Stimulated activated naive CD8-positive, alpha-beta T cell treated with anti-CD3 and anti-CD28 coated beads, Interleukin-15, amount 100 ng/mL, for 72 hours (primary cell): ENCODE results near the gene CSRP2.
A peak's percentile ranks its signal among the peaks of the same experiment; 100 is the strongest.

Experiments used
- ATAC-seq: fragments of 150-1000 bp; cut with Tn5 transposase; 2 replicates; pipeline ENCODE4 v1.10.0; 2021; ENCODE audit warnings: mild to moderate bottlenecking, moderate library complexity
- DNase-seq, 2 donors: peaks; one replicate each; pipeline ENCODE4 v3.0.0; 2021 to 2022
- H3K27ac Mint-ChIP-seq, 2 donors: one replicate each; pipeline ENCODE4 v1.8.0; 2022; ENCODE audit warnings: mild to moderate bottlenecking in 2 of 2, mixed read lengths in 2 of 2, moderate library complexity in 2 of 2
- H3K27me3 Mint-ChIP-seq: one replicate; pipeline ENCODE4 v1.8.0; 2022; ENCODE audit warnings: mixed read lengths
- H3K4me1 Mint-ChIP-seq: one replicate; pipeline ENCODE4 v1.8.0; 2022; ENCODE audit warnings: mild to moderate bottlenecking, mixed read lengths
- H3K4me3 Mint-ChIP-seq, 2 donors: one replicate each; pipeline ENCODE4 v1.8.0; 2022; ENCODE audit warnings: mild to moderate bottlenecking in 2 of 2, mixed read lengths in 2 of 2, moderate library complexity in 1 of 2
- H3K9me3 Mint-ChIP-seq, 2 donors: one replicate each; pipeline ENCODE4 v1.8.0; 2022; ENCODE audit warnings: mixed read lengths in 2 of 2

Gene CSRP2

DNA sequence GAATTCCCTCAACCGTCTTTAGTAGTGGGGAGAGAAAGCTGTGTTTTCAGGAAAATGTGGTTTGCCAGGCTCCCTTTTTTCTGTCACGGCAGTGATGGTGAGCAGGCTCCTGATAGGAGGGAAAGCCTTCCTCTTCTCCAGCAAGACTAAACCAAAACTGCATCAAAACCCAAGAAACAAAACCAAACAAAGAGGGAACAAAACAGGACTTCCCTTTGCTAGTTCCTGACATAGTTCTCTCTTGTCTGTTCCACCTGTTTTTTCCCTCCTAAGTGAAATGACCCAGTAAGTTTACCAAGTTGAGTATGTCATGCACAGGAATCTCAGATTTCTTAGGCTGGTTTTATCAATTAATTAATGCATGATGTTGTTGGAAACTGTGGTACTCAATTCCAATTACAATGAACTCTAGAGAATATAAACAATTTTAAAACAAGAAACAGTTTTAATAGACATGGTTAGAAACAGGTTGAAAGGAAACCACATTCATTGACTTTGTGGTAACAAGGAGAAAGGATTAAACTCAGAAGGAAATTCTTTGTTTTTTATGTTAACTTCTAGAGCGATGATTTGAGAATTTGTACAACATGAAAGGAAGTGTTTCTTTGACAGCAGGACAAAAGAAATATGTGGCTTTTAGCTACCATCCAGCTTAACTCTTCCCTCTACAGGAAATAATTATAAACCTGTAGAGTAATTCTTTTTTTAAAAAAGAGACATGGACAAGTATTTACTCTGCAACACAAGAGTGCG is 23.0 kb upstream of the CSRP2 start:
- no peaks in the 10 kb centered on the region for H3K27me3 Mint-ChIP-seq
- DNase-seq (no peak), ATAC-seq (no peak)
- no peak overlapping the region for H3K27ac Mint-ChIP-seq
- peaks cover 17% of the 10 kb centered on the region for H3K4me1 Mint-ChIP-seq
- no peaks in the 10 kb centered on the region for H3K9me3 Mint-ChIP-seq
- peak overlapping the region in 1 of 2 donors; percentile 13 for H3K4me3 Mint-ChIP-seq

DNA sequence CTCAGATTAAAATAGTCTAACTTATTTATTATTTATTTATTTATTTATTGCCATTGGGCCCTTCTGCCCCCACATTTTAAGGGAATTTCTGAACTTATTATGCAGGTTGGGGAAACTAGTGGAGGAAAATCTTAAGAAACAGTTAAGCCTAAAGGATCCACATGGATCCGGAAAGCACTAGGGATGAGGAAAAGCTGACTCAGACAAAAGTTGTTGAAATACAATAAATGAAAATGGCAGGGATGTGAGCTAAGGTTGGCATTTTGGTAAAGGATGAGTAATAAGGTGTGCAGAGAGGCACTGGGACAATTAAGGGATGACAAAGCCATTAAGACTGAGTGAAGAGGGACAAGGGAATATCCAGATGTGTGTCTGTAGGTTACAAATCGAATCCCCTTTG is 20.7 kb upstream of the CSRP2 start:
- no peaks in the 10 kb centered on the region for H3K27me3 Mint-ChIP-seq
- peaks cover 17% of the 10 kb centered on the region for H3K4me1 Mint-ChIP-seq
- ATAC-seq = no peak
- peaks cover 0 to under 1% of the 10 kb centered on the region in 2 donors for H3K9me3 Mint-ChIP-seq
- H3K4me3 Mint-ChIP-seq = no peak overlapping the region
- DNase-seq = no peak
- H3K27ac Mint-ChIP-seq = no peak overlapping the region

DNA sequence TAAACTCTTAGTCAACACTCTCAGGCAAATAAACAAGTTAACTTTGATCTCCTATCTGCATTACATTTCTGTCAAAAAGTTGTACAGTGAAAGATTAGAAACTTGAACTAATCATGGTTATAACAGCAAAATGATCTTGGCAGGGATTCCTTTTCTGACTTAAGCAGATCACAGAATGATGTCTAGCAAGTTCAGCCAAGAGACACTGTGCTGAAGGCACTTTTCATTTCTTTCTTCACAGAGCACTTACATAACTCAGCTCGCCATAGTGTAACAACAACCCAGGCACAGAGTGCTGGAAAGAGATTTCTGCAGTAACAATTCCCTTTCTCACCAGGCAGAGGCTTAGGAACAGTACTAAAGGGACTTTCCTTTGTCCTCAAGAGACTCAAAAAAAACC is 19.6 kb upstream of the CSRP2 start:
- H3K4me3 Mint-ChIP-seq = no peak overlapping the region
- H3K4me1 Mint-ChIP-seq = peaks cover 17% of the 10 kb centered on the region
- no peak overlapping the region for H3K27ac Mint-ChIP-seq
- no peaks in the 10 kb centered on the region for H3K27me3 Mint-ChIP-seq
- ATAC-seq = no peak
- DNase-seq = no peak
- H3K9me3 Mint-ChIP-seq = peaks cover 0 to 7% of the 10 kb centered on the region in 2 donors

DNA sequence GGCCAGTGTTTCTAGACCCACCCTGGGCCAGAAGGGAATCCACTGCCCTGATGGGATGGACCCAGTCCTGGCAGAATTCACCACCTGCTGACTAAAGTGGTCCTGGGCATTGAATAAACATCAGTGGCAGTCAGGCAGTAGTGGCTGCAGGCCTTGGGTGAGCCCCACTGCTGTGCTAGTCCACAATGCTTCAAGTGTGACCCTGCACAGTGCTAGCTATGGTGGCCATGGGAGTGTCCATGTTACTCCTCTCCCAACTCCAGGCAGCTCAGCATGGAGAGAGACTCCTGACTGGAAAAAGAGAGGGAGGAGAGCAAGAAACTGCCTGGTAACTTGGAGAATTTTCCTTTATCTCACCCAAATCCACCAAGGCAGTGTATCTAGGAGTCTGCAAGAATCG is 17.5 kb upstream of the CSRP2 start:
- peaks cover 0 to 7% of the 10 kb centered on the region in 2 donors for H3K9me3 Mint-ChIP-seq
- ATAC-seq = peak; percentile 35
- H3K4me1 Mint-ChIP-seq = no peaks in the 10 kb centered on the region
- no peak for DNase-seq
- H3K4me3 Mint-ChIP-seq = no peak overlapping the region
- H3K27me3 Mint-ChIP-seq = peaks cover 9% of the 10 kb centered on the region
- no peak overlapping the region for H3K27ac Mint-ChIP-seq

GRCh38 chr12:76895796-76896195 is 17.0 kb upstream of the CSRP2 start:
- peaks cover 9% of the 10 kb centered on the region for H3K27me3 Mint-ChIP-seq
- no peak overlapping the region for H3K4me3 Mint-ChIP-seq
- DNase-seq (no peak), ATAC-seq (peak; percentile 39)
- peaks cover 0 to 7% of the 10 kb centered on the region in 2 donors for H3K9me3 Mint-ChIP-seq
- peaks cover 3% of the 10 kb centered on the region for H3K4me1 Mint-ChIP-seq
- no peak overlapping the region for H3K27ac Mint-ChIP-seq

DNA sequence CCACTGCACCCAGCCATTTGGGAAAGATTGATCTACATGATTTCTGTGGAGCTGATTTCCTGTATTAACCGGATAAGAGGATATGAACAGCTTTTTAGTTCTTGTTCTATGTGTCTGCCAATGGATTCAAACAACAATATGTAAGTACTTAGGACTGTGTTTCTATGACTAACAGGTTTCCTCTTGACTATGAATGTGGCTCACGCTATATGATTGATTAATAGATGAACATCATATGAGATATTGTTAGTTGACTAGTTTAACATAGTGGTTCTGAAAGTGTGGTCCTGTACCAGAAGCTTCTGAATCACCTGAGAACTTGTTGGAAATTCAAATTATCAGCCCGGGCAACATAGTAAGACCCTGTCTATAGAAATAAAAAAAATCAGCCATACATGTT is 12.8 kb upstream of the CSRP2 start:
- Mint-ChIP-seq H3K27me3 (peaks cover 9% of the 10 kb centered on the region), H3K27ac (no peak overlapping the region), H3K4me1 (peaks cover 14% of the 10 kb centered on the region), H3K4me3 (no peak overlapping the region), H3K9me3 (peaks cover 0 to 7% of the 10 kb centered on the region in 2 donors)
- DNase-seq (no peak), ATAC-seq (no peak)

DNA sequence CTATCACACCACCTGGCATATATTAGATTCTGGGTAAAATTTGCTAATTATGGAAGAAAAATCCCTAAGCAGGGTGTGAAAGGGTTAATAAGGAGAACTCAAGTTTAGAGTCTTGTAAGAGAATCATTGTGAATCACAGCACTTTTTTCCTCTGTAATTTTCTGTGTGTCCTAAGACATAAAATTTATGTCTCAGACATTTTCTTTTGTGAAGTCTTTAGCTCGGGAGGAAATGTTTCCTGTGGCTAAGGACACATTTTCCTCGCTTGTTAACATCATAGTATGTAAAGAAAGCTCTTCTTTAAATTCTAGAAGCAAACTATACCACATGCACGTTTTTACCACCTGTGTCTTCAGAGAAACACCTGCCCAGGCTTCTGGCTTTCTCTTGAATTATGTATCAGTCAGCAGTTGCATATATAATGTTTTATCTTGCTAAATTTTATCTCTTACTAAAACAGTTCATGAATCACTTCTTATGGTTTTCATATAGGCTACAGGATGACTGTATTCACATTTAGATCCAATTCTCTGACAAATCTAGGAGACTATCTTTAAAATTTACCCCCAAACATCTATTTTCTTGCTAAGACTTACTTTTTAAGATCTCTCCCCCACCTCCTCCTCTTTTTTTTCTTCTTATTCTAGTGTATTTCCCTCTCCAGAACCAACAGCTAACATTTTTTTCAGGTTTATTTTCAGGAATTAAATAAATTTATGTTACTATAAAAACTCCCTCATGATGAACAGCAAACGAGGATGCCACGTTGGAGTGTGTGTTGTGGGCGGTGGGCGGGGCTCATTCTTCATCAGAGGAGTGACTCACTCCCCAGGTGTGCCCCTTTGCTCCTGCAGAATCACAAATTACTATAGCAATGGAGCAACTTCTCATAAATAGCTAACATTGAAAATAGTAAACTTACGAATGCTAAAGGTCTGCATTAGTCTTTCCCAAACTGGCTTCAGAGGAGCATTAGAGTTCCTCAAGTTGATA is 11.6 kb upstream of the CSRP2 start:
- peaks cover 9% of the 10 kb centered on the region for H3K27me3 Mint-ChIP-seq
- DNase-seq (peak in 1 of 2 donors; percentile 18), ATAC-seq (no peak)
- H3K27ac Mint-ChIP-seq = no peak overlapping the region
- H3K4me3 Mint-ChIP-seq = no peak overlapping the region
- H3K9me3 Mint-ChIP-seq = peaks cover 0 to 7% of the 10 kb centered on the region in 2 donors
- H3K4me1 Mint-ChIP-seq = peaks cover 14% of the 10 kb centered on the region

GRCh38 chr12:76888775-76889174 is 10.0 kb upstream of the CSRP2 start:
- Mint-ChIP-seq H3K27ac (no peak overlapping the region), H3K4me1 (peaks cover 14% of the 10 kb centered on the region), H3K27me3 (peaks cover 9% of the 10 kb centered on the region), H3K9me3 (no peaks in the 10 kb centered on the region), H3K4me3 (no peak overlapping the region)
- DNase-seq = no peak
- ATAC-seq = no peak

DNA sequence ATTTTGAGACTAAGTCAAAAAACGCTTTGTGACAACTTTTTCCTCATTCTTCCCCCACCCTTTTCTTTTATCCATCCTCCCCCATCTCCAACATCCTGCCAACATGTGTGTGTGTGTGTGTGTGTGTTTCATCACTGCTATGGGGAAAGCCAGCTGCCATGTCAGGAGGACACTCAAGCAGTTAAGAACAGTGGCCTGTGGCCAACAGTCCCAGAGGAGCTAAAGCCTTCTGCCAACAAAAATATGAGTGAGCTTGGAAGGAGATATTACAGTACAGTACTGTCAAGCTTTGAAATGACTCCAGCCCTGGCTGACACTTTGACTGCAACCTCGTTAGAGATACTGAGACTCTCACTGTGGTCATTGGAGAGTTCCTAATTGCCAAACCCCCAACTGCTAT is 5.0 kb upstream of the CSRP2 start:
- DNase-seq = no peak
- Mint-ChIP-seq H3K27me3 (peaks cover 32% of the 10 kb centered on the region), H3K4me1 (peaks cover 8% of the 10 kb centered on the region), H3K27ac (no peak overlapping the region), H3K9me3 (no peaks in the 10 kb centered on the region), H3K4me3 (no peak overlapping the region)
- no peak for ATAC-seq

DNA sequence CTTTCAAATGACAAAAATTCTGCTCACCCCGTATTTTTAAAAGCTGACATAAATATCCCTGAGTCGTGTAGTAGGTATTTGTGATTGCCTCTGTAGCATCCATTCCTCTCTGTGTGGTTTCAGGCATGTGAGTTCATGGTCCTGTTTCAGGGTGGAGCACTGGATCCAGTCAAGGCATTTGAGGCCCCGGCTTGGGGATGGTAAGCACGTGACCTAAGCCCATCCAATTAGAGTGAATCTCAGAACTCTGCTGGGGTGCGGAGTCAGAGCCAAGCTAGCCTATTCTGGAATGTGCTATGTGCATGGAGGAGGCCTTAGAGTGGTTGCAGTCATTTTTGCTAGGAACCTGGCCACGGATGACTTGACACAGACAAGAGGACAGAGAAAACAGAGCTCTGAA is 4.3 kb upstream of the CSRP2 start:
- H3K4me3 Mint-ChIP-seq = no peak overlapping the region
- no peak overlapping the region for H3K27ac Mint-ChIP-seq
- no peaks in the 10 kb centered on the region for H3K9me3 Mint-ChIP-seq
- DNase-seq = no peak
- H3K4me1 Mint-ChIP-seq = peaks cover 14% of the 10 kb centered on the region
- peaks cover 38% of the 10 kb centered on the region for H3K27me3 Mint-ChIP-seq
- no peak for ATAC-seq

GRCh38 chr12:76882367-76882766 is 3.5 kb upstream of the CSRP2 start:
- Mint-ChIP-seq H3K9me3 (no peaks in the 10 kb centered on the region), H3K27ac (no peak overlapping the region), H3K4me3 (no peak overlapping the region), H3K4me1 (peaks cover 17% of the 10 kb centered on the region), H3K27me3 (peaks cover 45% of the 10 kb centered on the region)
- DNase-seq (no peak), ATAC-seq (no peak)

- Mint-ChIP-seq H3K4me1 (peaks cover 17% of the 10 kb centered on the region), H3K27ac (no peak overlapping the region), H3K4me3 (no peak overlapping the region), H3K27me3 (peaks cover 58% of the 10 kb centered on the region), H3K9me3 (no peaks in the 10 kb centered on the region)
- DNase-seq = no peak
- ATAC-seq = no peak
Observed at GRCh38 chr12:76881142-76881541, 2.3 kb upstream of the CSRP2 start.

DNA sequence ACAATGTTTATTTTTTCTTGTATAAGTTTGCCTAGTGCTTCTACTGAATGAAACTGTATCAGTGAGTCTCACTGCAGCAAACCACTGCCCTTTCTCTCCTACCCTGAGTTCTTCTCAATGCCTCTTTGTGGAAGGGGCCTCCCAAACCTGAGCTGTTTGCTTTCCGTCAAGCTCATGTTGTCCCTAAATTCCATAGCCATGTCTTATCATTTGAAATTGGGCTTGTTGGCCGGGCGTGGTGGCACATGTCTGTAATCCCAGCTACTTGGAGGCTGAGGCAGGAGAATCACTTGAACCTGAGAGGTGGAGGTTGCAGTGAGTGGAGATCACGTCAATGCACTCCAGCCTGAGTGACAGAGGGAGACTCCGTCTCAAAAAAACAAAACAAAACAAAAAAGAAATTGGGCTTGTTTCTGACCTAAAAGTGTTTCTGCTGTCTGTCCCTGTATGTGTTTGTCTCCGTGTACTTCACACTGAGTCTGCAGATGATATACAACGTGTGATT is 1.8 kb upstream of the CSRP2 start:
- no peak overlapping the region for H3K27ac Mint-ChIP-seq
- no peaks in the 10 kb centered on the region for H3K9me3 Mint-ChIP-seq
- H3K4me1 Mint-ChIP-seq = peaks cover 17% of the 10 kb centered on the region
- peaks cover 61% of the 10 kb centered on the region for H3K27me3 Mint-ChIP-seq
- ATAC-seq (no peak), DNase-seq (no peak)
- no peak overlapping the region for H3K4me3 Mint-ChIP-seq

- H3K27me3 Mint-ChIP-seq = peaks cover 67% of the 10 kb centered on the region
- peak overlapping the region in 1 of 2 donors; percentile 87 for H3K27ac Mint-ChIP-seq
- H3K4me1 Mint-ChIP-seq = peaks cover 17% of the 10 kb centered on the region
- no peaks in the 10 kb centered on the region for H3K9me3 Mint-ChIP-seq
- DNase-seq (no peak), ATAC-seq (no peak)
- peak overlapping the region; percentile 85 to 99 for H3K4me3 Mint-ChIP-seq
Observed at GRCh38 chr12:76879710-76880518, 1.1 kb upstream of the CSRP2 start.
